ENCODE data around the gene ROR1.

ROR1 gene

GRCh38 chr1:64196074-64196870, 422.5 kb downstream of the ROR1 start:
- H3K4me3 ChIP-seq (ENCODE audit: severe bottlenecking), result no peak overlapping the region
- H3K27me3 ChIP-seq (ENCODE audit: insufficient read depth, poor library complexity, severe bottlenecking), result no peaks in the 10 kb centered on the region
- H3K36me3 ChIP-seq (ENCODE audit: low read depth), result no peaks in the 10 kb centered on the region
- TF ChIP-seq CTCF (IDR thresholded peaks at IDR 0.05; ENCODE audit: poor library complexity, severe bottlenecking), result no peak
- no peak for DNase-seq (ENCODE audit: low spot score)
- no peak for ATAC-seq (ENCODE audit: low read depth)
- H3K9me3 ChIP-seq (ENCODE audit: severe bottlenecking), result no peaks in the 10 kb centered on the region
- H3K4me1 ChIP-seq (ENCODE audit: insufficient read depth, poor library complexity, severe bottlenecking), result no peaks in the 10 kb centered on the region
- no peak overlapping the region for H3K27ac ChIP-seq (ENCODE audit: poor library complexity, severe bottlenecking)

GRCh38 chr1:64197076-64197475, 423.3 kb downstream of the ROR1 start:
- Histone ChIP-seq H3K27me3 (ENCODE audit: insufficient read depth, poor library complexity, severe bottlenecking) (no peaks in the 10 kb centered on the region), H3K36me3 (ENCODE audit: low read depth) (no peaks in the 10 kb centered on the region), H3K27ac (ENCODE audit: poor library complexity, severe bottlenecking) (no peak overlapping the region), H3K4me1 (ENCODE audit: insufficient read depth, poor library complexity, severe bottlenecking) (no peaks in the 10 kb centered on the region), H3K9me3 (ENCODE audit: severe bottlenecking) (no peaks in the 10 kb centered on the region), H3K4me3 (ENCODE audit: severe bottlenecking) (no peak overlapping the region)
- ATAC-seq (ENCODE audit: low read depth) (no peak), DNase-seq (ENCODE audit: low spot score) (no peak)
- TF ChIP-seq CTCF (IDR thresholded peaks at IDR 0.05; ENCODE audit: poor library complexity, severe bottlenecking), result no peak

GRCh38 chr1:64199154-64199553, 425.3 kb downstream of the ROR1 start:
- no peak for TF ChIP-seq CTCF (IDR thresholded peaks at IDR 0.05; ENCODE audit: poor library complexity, severe bottlenecking)
- ATAC-seq (ENCODE audit: low read depth), result no peak
- no peaks in the 10 kb centered on the region for H3K9me3 ChIP-seq (ENCODE audit: severe bottlenecking)
- no peak for DNase-seq (ENCODE audit: low spot score)
- H3K36me3 ChIP-seq (ENCODE audit: low read depth), result no peaks in the 10 kb centered on the region
- no peaks in the 10 kb centered on the region for H3K27me3 ChIP-seq (ENCODE audit: insufficient read depth, poor library complexity, severe bottlenecking)
- H3K4me3 ChIP-seq (ENCODE audit: severe bottlenecking), result no peak overlapping the region
- no peaks in the 10 kb centered on the region for H3K4me1 ChIP-seq (ENCODE audit: insufficient read depth, poor library complexity, severe bottlenecking)
- no peak overlapping the region for H3K27ac ChIP-seq (ENCODE audit: poor library complexity, severe bottlenecking)

GRCh38 chr1:64200064-64200463, 426.2 kb downstream of the ROR1 start:
- no peaks in the 10 kb centered on the region for H3K36me3 ChIP-seq (ENCODE audit: low read depth)
- no peaks in the 10 kb centered on the region for H3K4me1 ChIP-seq (ENCODE audit: insufficient read depth, poor library complexity, severe bottlenecking)
- no peaks in the 10 kb centered on the region for H3K27me3 ChIP-seq (ENCODE audit: insufficient read depth, poor library complexity, severe bottlenecking)
- no peak overlapping the region for H3K27ac ChIP-seq (ENCODE audit: poor library complexity, severe bottlenecking)
- no peak for ATAC-seq (ENCODE audit: low read depth)
- TF ChIP-seq CTCF (IDR thresholded peaks at IDR 0.05; ENCODE audit: poor library complexity, severe bottlenecking), result no peak
- H3K4me3 ChIP-seq (ENCODE audit: severe bottlenecking), result no peak overlapping the region
- DNase-seq (ENCODE audit: low spot score), result no peak
- H3K9me3 ChIP-seq (ENCODE audit: severe bottlenecking), result no peaks in the 10 kb centered on the region

- Histone ChIP-seq H3K4me1 (ENCODE audit: insufficient read depth, poor library complexity, severe bottlenecking) (no peaks in the 10 kb centered on the region), H3K36me3 (ENCODE audit: low read depth) (no peaks in the 10 kb centered on the region), H3K27me3 (ENCODE audit: insufficient read depth, poor library complexity, severe bottlenecking) (no peaks in the 10 kb centered on the region), H3K4me3 (ENCODE audit: severe bottlenecking) (no peak within 1 kb of the TSS), H3K27ac (ENCODE audit: poor library complexity, severe bottlenecking) (no peak within 1 kb of the TSS), H3K9me3 (ENCODE audit: severe bottlenecking) (no peaks in the 10 kb centered on the region)
- ATAC-seq (ENCODE audit: low read depth) (no peak), DNase-seq (ENCODE audit: low spot score) (no peak)
- no peak for TF ChIP-seq CTCF (IDR thresholded peaks at IDR 0.05; ENCODE audit: poor library complexity, severe bottlenecking)
Observed at GRCh38 chr1:64203420-64203819, 429.6 kb downstream of the ROR1 start, which contains the start of gene UBE2U. TSS of gene UBE2U (plus strand) at chr1:64203623. CDS start at chr1:64204051, 428 bp downstream.

Data from RWPE2 (cell line).